GM12864 (cell line): ENCODE measurements around the gene WASF3.

Experiments
- DNase-seq: peaks from one replicate; pipeline ENCODE4 v3.0.0-alpha.2; 2011; ENCODE audit warnings: low read depth
- H3K4me3 ChIP-seq: 2 replicates; pipeline ENCODE4 v1.5.1; 2011; ENCODE audit warnings: mild to moderate bottlenecking, low read depth, low read length, control low read depth
- TF ChIP-seq, protein P1 (sequence below): IDR thresholded peaks from 2 replicates; pipeline ENCODE4 v1.5.1; 2011; ENCODE audit warnings: low read depth, mild to moderate bottlenecking, moderate library complexity, low read length, control low read depth, inconsistent platforms; ENCODE audit errors: missing control alignments

The WASF3 gene

DNA sequence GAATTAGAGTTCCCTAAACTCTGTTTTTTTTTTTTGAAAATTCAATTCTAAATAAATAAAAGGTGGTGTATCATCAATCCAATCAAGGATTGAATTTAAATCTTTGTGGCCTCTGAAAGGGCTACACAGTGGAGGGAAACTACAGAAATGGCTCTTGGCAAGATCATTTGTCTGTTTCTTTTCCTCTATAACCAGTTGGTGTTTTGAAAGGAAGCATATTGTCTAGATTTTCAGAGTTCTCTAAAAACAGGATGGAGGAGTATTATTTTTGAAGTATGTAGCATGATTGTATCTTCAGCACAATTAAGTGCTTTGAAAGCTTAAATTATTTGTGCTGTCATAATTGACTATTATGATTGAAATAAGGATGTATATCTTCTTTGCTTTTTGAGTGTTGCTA is 29.8 kb downstream of the WASF3 start:
- DNase-seq: no peak
- TF ChIP-seq, protein P1, sequence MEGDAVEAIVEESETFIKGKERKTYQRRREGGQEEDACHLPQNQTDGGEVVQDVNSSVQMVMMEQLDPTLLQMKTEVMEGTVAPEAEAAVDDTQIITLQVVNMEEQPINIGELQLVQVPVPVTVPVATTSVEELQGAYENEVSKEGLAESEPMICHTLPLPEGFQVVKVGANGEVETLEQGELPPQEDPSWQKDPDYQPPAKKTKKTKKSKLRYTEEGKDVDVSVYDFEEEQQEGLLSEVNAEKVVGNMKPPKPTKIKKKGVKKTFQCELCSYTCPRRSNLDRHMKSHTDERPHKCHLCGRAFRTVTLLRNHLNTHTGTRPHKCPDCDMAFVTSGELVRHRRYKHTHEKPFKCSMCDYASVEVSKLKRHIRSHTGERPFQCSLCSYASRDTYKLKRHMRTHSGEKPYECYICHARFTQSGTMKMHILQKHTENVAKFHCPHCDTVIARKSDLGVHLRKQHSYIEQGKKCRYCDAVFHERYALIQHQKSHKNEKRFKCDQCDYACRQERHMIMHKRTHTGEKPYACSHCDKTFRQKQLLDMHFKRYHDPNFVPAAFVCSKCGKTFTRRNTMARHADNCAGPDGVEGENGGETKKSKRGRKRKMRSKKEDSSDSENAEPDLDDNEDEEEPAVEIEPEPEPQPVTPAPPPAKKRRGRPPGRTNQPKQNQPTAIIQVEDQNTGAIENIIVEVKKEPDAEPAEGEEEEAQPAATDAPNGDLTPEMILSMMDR: no peak
- H3K4me3 ChIP-seq: no peak overlapping the region

DNA sequence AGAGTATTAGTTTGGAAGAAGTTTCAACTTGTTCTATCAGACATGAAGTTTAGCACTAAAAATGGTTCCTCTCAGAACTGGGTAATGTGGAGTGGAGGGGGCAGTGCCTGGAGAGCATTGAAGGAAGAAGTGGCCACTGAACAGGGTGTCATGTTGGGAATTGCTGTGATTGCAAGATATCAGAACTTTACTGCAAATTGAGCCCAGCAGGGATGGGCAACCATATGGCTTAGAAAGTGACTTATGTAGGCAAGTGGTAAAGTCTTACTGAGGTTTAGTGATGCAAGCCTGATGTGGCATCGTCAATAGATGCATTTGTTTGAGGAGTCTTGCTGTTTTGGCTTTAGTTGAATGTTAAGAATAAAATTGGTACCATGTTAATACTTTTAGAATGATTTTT is 31.7 kb downstream of the WASF3 start:
- H3K4me3 ChIP-seq: no peak overlapping the region
- TF ChIP-seq, protein P1: no peak
- DNase-seq: no peak

DNA sequence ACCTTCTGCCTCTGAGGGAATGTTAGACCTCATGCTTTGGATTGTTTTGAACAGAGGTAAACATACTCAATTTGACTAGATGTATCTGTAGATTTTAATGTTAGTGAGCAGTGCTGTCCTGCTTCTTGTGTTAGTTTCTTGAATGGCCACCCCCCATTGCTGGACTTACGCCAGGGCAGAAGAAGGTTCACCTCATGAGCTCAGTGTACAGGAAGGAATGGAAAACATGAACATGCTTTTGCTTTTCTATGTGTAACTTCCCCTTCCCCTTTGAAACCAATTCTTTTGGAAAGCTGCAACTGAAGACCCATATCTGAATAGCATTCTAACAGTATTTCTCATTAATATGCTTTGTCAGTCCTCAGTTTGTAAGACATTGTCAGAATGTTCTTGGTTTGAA is 32.3 kb downstream of the WASF3 start:
- no peak overlapping the region for H3K4me3 ChIP-seq
- TF ChIP-seq, protein P1: no peak
- no peak for DNase-seq

DNA sequence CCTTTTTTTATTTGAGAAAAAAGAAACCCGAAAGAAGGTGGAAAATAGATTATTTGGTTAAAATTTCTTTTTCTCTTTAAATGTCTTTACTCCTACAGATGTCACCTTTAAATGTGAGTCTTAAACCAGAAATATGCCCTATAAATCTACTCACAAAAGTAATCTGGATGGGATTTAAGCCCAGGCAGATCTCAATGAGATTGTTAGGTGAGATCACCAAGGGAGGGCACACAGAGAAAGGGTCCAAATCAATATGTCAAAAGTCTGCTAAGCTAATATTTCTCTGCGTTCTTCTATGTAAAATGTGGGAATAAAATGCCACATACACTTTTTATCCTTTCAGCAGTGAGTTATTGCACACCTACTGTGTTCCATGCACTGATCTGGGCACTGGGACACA is 32.9 kb downstream of the WASF3 start:
- no peak for DNase-seq
- H3K4me3 ChIP-seq: no peak overlapping the region
- TF ChIP-seq, protein P1: no peak

DNA sequence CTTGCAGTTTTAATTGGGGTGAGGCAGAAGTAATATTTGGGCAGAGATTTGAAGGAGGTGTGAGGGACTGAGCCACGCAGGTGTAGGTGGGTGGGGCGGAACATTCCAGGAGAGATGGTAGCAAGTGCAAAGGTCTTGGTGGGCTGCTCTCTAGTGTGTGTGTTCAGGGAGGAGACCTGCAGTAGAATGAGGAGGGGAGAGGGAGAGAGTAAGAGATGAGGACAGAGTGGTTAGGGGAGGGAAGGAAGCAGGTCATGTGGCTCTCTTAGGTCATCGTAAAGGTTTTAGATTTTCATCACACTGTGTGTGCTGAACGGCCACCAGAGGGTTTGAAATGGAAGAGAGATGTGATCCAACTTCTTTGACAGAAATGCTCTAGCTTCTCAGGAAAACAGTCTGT is 33.5 kb downstream of the WASF3 start:
- H3K4me3 ChIP-seq: no peak overlapping the region
- no peak for DNase-seq
- TF ChIP-seq, protein P1: no peak

DNA sequence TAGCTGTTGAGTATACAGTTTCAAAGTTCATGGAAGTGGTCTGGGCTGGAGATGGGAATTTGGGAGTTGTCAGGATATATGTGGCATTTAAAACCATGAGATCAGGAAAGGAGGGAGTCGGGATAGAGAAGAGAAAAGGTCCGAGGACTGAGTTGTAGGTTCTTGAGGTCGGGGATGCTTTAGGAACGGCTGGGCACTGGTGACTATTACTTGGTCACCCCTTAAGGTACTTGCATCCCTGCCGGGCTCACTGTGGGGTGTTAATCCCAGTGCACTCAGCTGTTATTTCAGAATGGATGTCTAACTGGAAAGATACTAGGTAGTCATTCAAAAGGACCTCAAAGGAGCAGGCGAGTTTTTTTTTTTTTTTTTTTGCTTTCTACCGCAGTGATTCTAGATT is 34.2 kb downstream of the WASF3 start:
- no peak for DNase-seq
- no peak overlapping the region for H3K4me3 ChIP-seq
- TF ChIP-seq, protein P1: no peak

DNA sequence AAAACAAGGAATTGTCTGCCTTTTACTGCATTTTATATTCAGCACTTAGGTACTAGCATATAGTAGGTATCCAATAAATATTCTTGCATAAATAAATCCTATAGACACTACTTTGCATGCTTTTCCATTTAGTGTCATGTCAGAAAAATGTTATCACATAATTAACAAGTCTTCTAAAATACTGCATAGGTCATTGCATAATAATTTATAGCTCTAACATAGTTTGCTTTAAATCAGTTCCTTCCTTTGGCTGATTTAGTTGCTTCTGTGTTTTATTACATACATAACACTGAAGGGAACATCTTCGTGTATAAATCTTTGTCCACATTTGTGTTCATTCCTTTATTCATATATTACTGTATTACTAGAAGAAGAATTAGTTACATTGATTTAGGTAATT is 36.2 kb downstream of the WASF3 start:
- no peak overlapping the region for H3K4me3 ChIP-seq
- DNase-seq: no peak
- TF ChIP-seq, protein P1: no peak
